Stimulated activated CD4-positive, alpha-beta T cell treated with anti-CD3 and anti-CD28 coated beads, Interleukin-4, amount 100 ng/mL, for 4 hours (primary cell): ENCODE measurements around the gene GUCA2B.

ENCODE experiments used
- DNase-seq, 2 experiments: peaks; one replicate each; pipeline ENCODE4 v3.0.0-alpha.2; 2020

Gene GUCA2B

GRCh38 chr1:42143896-42144710 is 9.1 kb upstream of the GUCA2B start:
- DNase-seq, result no peak

DNA sequence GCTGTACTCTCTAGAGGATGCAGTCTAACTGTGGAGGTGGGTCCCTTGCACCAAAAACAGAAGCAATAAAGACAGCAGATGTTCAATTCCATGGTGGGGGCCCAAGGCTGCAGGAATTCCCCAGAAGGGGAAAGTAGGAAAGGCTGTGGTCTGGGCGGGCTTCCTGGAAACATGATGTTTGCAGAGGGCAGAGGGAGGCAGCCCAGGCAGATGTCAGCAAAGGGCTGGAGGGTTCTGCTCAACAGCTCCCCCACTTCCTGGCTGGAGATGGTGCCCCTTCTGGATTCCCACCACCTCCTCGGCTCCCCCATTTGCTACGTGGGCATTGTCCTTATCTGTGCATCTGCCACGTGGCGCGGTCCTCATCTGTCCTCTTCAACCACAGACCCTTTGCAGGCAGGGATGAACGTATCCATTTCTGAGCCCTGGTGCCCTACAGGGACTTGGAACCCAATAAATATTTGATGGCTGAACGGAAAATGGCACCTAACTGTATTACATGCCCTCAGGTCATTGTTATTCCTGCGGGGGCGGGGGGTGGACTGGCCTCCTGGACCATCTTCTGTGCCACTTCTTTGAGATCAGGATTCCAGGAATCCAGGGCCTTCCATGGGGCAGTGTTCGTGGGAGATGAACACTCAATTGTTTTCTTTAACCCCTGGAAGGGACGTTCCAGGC is 8.4 kb upstream of the GUCA2B start:
- no peak for DNase-seq

GRCh38 chr1:42145389-42145716 is 7.9 kb upstream of the GUCA2B start:
- DNase-seq, result no peak

- no peak for DNase-seq
Measured at GRCh38 chr1:42145764-42146625, 7.2 kb upstream of the GUCA2B start.

DNA sequence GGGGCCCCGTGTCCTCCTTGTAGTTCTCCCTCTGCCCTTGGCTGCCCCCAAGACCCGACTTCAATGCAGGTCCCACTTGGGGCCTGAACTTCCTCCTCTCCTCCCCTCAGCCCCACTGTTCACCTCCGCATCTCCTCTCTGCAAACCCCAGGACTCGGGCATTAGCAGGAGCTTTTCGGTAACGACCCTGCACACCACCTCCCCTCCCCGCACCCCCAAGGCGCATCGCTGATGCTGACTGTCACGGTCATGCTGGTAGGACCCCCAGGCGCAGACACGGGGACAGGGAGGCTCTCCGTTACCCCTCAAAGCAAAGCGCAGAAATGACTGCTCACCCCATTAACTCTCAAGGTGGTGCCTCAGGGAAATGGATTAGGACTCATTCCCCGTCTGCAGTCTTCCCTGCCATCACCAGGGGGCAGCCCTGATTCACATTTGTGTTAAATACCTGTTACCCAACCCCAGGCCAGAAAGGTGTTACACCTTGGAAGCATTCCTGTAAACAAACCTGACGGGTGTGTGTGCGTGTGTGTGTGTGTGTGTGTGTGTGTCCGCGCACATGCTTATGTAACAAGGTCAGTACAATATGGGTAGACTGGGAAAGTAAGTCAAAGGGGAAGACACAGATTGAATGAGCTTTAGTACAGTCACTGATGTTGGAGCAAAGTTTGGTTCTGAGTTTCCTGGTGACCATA is 6.4 kb upstream of the GUCA2B start:
- peak; percentile 59 to 64 for DNase-seq

DNA sequence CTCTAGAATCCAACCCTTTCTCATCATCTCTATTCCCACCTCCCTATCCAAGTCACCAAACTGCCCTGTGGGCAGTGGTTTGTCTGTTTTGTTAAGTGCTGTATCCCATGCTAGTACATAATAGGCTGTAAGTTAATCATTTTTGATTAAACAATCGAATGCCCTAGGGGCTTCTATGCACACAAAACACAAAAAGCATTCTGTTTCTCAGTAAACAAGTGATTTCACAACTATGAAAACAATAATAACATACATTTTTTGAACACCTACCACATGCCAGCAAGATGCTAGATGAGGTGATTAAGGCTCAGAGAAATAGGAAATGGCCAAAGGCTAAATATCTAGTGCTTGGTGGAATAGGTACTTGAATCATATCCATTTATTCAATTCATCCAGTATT is 5.0 kb upstream of the GUCA2B start:
- DNase-seq, result no peak

DNA sequence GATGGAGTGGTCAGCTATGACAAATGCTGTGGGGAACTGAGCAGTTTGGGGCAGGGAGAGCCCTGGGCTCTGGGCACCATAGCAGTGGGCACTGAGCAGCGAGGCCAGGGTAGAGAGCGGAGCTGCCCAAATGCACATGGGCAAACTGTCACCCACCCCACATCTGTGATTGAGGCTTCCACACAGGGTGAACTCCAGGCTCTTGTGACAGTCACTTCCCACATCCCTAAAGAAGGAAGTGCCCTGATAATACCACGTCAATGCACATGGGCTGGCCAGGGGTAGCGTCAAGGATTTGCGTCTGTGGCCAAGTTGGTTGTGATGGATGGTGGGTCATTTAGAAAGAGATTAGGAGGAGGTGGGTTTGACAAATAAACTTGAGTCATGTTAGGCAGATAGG is 2.6 kb upstream of the GUCA2B start:
- DNase-seq, result no peak

- no peak for DNase-seq
Measured at GRCh38 chr1:42152119-42152518, 1.1 kb upstream of the GUCA2B start.

GRCh38 chr1:42153624-42154023 is 414 bp downstream of the GUCA2B start:
- DNase-seq, result no peak

GRCh38 chr1:42154685-42155084 is 1.5 kb downstream of the GUCA2B start:
- no peak for DNase-seq

- DNase-seq, result no peak
Measured at GRCh38 chr1:42155362-42155761, 2.2 kb downstream of the GUCA2B start.

DNA sequence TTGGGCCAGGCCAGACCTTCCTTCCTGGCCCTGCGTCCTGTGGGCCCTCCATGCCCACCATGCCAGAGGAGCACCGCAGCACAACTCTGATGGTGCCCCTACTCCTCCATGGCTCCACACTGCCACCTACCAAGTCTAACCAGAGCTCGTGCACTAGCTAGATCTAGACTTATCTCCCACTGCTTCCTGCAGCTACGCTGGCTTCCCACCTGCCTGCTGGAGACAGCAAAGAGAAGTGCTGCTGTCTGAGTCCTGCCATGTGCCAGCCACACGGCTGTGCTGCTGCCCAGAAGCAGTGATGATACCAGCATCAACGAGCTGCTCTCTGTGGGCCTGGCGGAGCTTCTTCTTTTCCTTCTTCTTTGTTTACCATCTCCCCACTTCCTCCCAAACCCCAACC is 4.5 kb downstream of the GUCA2B start:
- no peak for DNase-seq

GRCh38 chr1:42158189-42158588 is 5.0 kb downstream of the GUCA2B start:
- DNase-seq, result no peak

- no peak for DNase-seq
Measured at GRCh38 chr1:42162181-42162580, 9.0 kb downstream of the GUCA2B start.

GRCh38 chr1:42163114-42163513 is 9.9 kb downstream of the GUCA2B start:
- no peak for DNase-seq

GRCh38 chr1:42163536-42164503 is 10.6 kb downstream of the GUCA2B start:
- no peak for DNase-seq

DNA sequence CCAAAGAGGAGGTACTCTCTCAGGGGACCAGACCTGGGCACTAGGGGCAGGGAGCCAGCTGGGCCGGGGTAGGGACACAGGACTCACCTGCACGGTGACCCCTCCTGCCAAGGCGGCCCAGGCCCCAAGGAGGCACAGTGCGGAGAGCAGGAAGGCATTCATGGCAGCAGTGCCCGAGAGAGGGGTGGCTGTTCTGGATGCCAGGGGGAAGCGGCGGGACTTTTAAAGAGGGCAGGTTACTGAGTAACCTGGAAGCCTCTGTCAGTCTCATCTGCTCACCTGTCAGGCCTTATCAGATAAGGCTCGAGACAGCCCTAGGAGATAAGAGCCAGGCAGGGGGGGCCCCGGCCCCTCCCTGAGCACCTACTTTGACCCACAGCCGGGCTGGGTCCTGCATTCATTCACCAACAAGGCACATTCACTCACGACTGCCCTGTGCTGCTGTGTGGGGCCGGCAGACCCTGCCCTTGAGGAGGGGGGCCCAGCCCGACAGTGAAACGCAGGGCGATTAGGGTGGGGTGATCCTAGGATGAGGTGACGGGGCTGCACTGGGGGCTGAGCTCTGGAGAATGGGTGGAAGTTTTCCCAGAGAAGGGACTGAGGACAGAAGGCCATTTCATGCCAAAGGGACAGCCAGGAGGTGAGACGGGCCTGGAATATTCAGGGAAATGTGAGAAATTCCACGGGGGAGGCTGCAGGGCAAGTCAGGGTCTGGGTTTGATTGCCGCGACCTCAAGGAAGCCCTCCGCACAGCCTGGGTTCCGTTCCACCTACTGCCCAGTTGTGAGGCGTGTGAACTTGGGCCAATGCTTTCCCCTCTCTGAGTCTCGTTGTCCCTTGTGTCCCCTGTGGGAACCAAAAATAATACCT is 11.6 kb downstream of the GUCA2B start, which contains the start of gene GUCA2A:
GUCA2A (minus strand) TSS at position 195 of the 870 bp plus-strand sequence; CDS start at position 162, 33 bp downstream.
- DNase-seq, result no peak

DNA sequence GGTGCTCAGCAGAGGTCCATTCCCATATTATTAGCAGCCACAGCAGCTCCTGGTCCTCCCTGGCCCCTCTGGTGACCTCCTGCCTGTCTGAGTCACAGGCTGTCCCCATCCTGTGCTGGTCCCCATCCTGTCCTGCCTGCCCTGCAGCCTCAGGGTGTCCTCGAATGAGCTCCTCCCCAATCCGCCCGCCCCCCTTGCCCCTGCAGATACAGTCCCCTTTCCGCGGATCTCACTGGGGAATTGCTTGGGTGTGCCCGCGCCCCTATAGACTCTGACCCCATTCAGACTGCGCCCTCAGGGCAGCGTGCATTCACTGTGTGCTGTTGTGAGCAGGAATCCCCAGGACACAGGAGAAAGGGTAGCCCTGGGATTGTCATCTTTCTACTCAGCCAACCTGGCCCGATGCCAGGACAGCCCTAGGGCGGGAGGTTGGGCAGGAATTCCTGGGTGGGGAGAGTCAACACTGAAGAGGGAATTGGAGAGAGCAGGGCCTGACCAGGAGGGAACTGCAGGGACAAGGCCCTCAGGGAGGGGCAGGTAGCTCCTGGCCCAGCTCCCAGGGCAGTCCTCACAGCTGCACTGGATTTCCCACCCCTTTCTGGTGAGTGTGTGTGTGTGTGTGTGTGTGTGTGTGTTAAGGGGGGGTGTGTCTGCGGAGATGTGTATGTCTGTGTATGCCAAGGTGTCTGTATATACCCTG is 12.5 kb downstream of the GUCA2B start:
- no peak for DNase-seq

- no peak for DNase-seq
Measured at GRCh38 chr1:42167611-42168390, 14.6 kb downstream of the GUCA2B start.
